Suppressor macrophage treated with lipopolysaccharide for 4 hours (primary cell): ENCODE measurements around the gene ZSCAN10.
"Not testable (repeated sequence)": the region's sequence is repeated elsewhere in the genome, so short reads cannot be mapped to it uniquely, and the experiment has no call there.

Experiments
- DNase-seq: peaks from one replicate; pipeline ENCODE4 v3.0.0-alpha.2; 2020

The ZSCAN10 gene

GRCh38 chr16:3059041-3059722 lies 39.9 kb downstream of the ZSCAN10 start:
- peak; percentile 97 for DNase-seq

GRCh38 chr16:3058139-3059030 lies 40.7 kb downstream of the ZSCAN10 start:
- DNase-seq, result no peak

GRCh38 chr16:3057181-3058138 lies 41.6 kb downstream of the ZSCAN10 start:
- DNase-seq, result no peak

GRCh38 chr16:3056336-3057180 lies 42.5 kb downstream of the ZSCAN10 start:
- DNase-seq, result no peak

- DNase-seq, result not testable (repeated sequence)
Measured at GRCh38 chr16:3055734-3056115, 43.4 kb downstream of the ZSCAN10 start.

- no peak for DNase-seq
Measured at GRCh38 chr16:3054965-3055733, 43.9 kb downstream of the ZSCAN10 start.

- DNase-seq, result not testable (repeated sequence)
Measured at GRCh38 chr16:3053330-3053710, 45.8 kb downstream of the ZSCAN10 start.

- DNase-seq, result not testable (repeated sequence)
Measured at GRCh38 chr16:3052571-3053329, 46.3 kb downstream of the ZSCAN10 start.

- DNase-seq, result no peak
Measured at GRCh38 chr16:3051494-3051893, 47.6 kb downstream of the ZSCAN10 start.

- no peak for DNase-seq
Measured at GRCh38 chr16:3051009-3051408, 48.1 kb downstream of the ZSCAN10 start.

- DNase-seq, result no peak
Measured at GRCh38 chr16:3050487-3050886, 48.6 kb downstream of the ZSCAN10 start.

- DNase-seq, result no peak
Measured at GRCh38 chr16:3049921-3050481, 49.1 kb downstream of the ZSCAN10 start.

GRCh38 chr16:3047387-3047720 lies 51.7 kb downstream of the ZSCAN10 start:
- no peak for DNase-seq

GRCh38 chr16:3046641-3047386 lies 52.3 kb downstream of the ZSCAN10 start:
- DNase-seq, result no peak

GRCh38 chr16:3045758-3046640 lies 53.1 kb downstream of the ZSCAN10 start, which contains the start of gene MMP25:
Gene MMP25, plus strand, starts transcription at chr16:3046561. Its CDS starts 357 bp downstream, at chr16:3046918.
- DNase-seq, result peak; percentile 85

GRCh38 chr16:3044708-3045107 lies 54.4 kb downstream of the ZSCAN10 start:
- no peak for DNase-seq

GRCh38 chr16:3042376-3042775 lies 56.7 kb downstream of the ZSCAN10 start:
- no peak for DNase-seq

- no peak for DNase-seq
Measured at GRCh38 chr16:3038896-3039295, 60.2 kb downstream of the ZSCAN10 start.
